Measurements from ENCODE around the gene PAGR1.
"Not testable (repeated sequence)": the region's sequence is repeated elsewhere in the genome, so short reads cannot be mapped to it uniquely, and the experiment has no call there.

The PAGR1 gene

GRCh38 chr16:29860218-29860617 lies 44.3 kb downstream of the PAGR1 start:
- no peak for DNase-seq (ENCODE audit: low read depth)
- TF ChIP-seq CTCF (IDR thresholded peaks at IDR 0.05; ENCODE audit: control insufficient read depth, extremely low read depth, insufficient read depth), result no peak
- H3K4me3 ChIP-seq (ENCODE audit: low read depth, low read length), result no peak overlapping the region

- H3K4me3 ChIP-seq (ENCODE audit: low read depth, low read length), result peak overlapping the region; percentile 89
- TF ChIP-seq CTCF (IDR thresholded peaks at IDR 0.05; ENCODE audit: control insufficient read depth, extremely low read depth, insufficient read depth), result peak; percentile 30
- DNase-seq (ENCODE audit: low read depth), result no peak
Observed at GRCh38 chr16:29862383-29862883, 46.5 kb downstream of the PAGR1 start.

- H3K4me3 ChIP-seq (ENCODE audit: low read depth, low read length), result peak within 1 kb of the TSS; percentile 89
- DNase-seq (ENCODE audit: low read depth), result peak; percentile 93
- peak; percentile 79 for TF ChIP-seq CTCF (IDR thresholded peaks at IDR 0.05; ENCODE audit: control insufficient read depth, extremely low read depth, insufficient read depth)
Observed at GRCh38 chr16:29862884-29863668, 47.1 kb downstream of the PAGR1 start, which contains the start of gene CDIPT. TSS of gene CDIPT (minus strand) at chr16:29863226. CDS start at chr16:29862857, 369 bp downstream.

- peak overlapping the region; percentile 89 for H3K4me3 ChIP-seq (ENCODE audit: low read depth, low read length)
- no peak for TF ChIP-seq CTCF (IDR thresholded peaks at IDR 0.05; ENCODE audit: control insufficient read depth, extremely low read depth, insufficient read depth)
- no peak for DNase-seq (ENCODE audit: low read depth)
Observed at GRCh38 chr16:29863669-29863984, 47.7 kb downstream of the PAGR1 start.

GRCh38 chr16:29864205-29864604 lies 48.3 kb downstream of the PAGR1 start:
- no peak for DNase-seq (ENCODE audit: low read depth)
- no peak for TF ChIP-seq CTCF (IDR thresholded peaks at IDR 0.05; ENCODE audit: control insufficient read depth, extremely low read depth, insufficient read depth)
- peak overlapping the region; percentile 89 for H3K4me3 ChIP-seq (ENCODE audit: low read depth, low read length)

- no peak overlapping the region for H3K4me3 ChIP-seq (ENCODE audit: low read depth, low read length)
- no peak for TF ChIP-seq CTCF (IDR thresholded peaks at IDR 0.05; ENCODE audit: control insufficient read depth, extremely low read depth, insufficient read depth)
- DNase-seq (ENCODE audit: low read depth), result no peak
Observed at GRCh38 chr16:29868396-29869009, 52.6 kb downstream of the PAGR1 start.

GRCh38 chr16:29869067-29869466 lies 53.1 kb downstream of the PAGR1 start:
- H3K4me3 ChIP-seq (ENCODE audit: low read depth, low read length); DNase-seq (ENCODE audit: low read depth): not testable (repeated sequence)
